HCT116 (cell line): ENCODE data around the gene IER5L. TPM values are rescaled to one million over a fixed set of nuclear protein-coding genes. Genes with fewer than 3 reads are reported as not detected.
"Not testable (repeated sequence)": the region's sequence is repeated elsewhere in the genome, so short reads cannot be mapped to it uniquely, and the experiment has no call there.

Experiments used
- ATAC-seq: fragments of 200-7000 bp; cut with Tn5 transposase; 2 replicates; pipeline ENCODE4 v1.9.1; 2020; ENCODE audit warnings: mild to moderate bottlenecking, moderate library complexity
- BruUV-seq: library from RNA; stranded (reverse); fragments of 400-500 nt; replicated peaks from 2 replicates; lab custom pipeline; 2021; lab: Mats Ljungman, UMichigan
- CTCF ChIA-PET: fragments of 300-600 bp; sonication (Branson Sonifier 250); formaldehyde crosslinking; loops from one replicate; lab custom pipeline; 2021; ENCODE audit warnings: antibody characterized with exemption; lab: Charles Lee
- POLR2A ChIA-PET: fragments of 300-600, 350-600 bp; sonication (Branson Sonifier 250); formaldehyde crosslinking; loops from one replicate; lab custom pipeline; 2021; ENCODE audit warnings: antibody characterized with exemption; lab: Charles Lee
- RAD21 ChIA-PET, 2 experiments: fragments of 300-600 bp; sonication (Branson Sonifier 250); formaldehyde crosslinking; loops; one replicate each; lab custom pipeline; 2023; ENCODE audit warnings: low total read pairs in 2 of 2; ENCODE audit not compliant: uncharacterized antibody in 2 of 2, unreplicated experiment in 2 of 2, low non-redundant PET in 1 of 2; lab: Charles Lee
- DNase-seq: peaks from one replicate; pipeline ENCODE4 v3.0.0-alpha.2; 2010; ENCODE audit warnings: low read depth, low spot score
- H2AFZ ChIP-seq: fragments of 200-600 bp; shearing (Covaris generic), sonication (generic); 2 replicates; pipeline ENCODE4 v1.6.1; 2017; ENCODE audit warnings: low read depth, mixed run types, mixed read lengths, antibody characterized with exemption, low read length; ENCODE audit not compliant: poor library complexity, severe bottlenecking
- H3K27ac ChIP-seq: 2 replicates; pipeline ENCODE4 v1.5.1; 2012; ENCODE audit warnings: low read depth, low read length
- H3K27me3 ChIP-seq: fragments of 200-600 bp; sonication (generic); 2 replicates; pipeline ENCODE4 v1.6.1; 2016; ENCODE audit warnings: mixed run types, low read length, mixed read lengths; ENCODE audit not compliant: insufficient read depth
- H3K36me3 ChIP-seq, 2 experiments: fragments of 200-500 bp in 1 of 2; fragments of 200-600 bp in 1 of 2; sonication (Bioruptor generic) in 1 of 2; sonication (generic) in 1 of 2; 2 replicates each; pipeline versions ENCODE4 v1.5.1 to v1.6.1; 2014 to 2016; ENCODE audit warnings: low read length in 2 of 2, inconsistent platforms in 1 of 2, mixed read lengths in 1 of 2, mixed run types in 1 of 2; ENCODE audit not compliant: insufficient read depth in 2 of 2, control insufficient read depth in 1 of 2
- H3K4me1 ChIP-seq, 2 experiments: fragments of 200-600 bp in 1 of 2; sonication (generic) in 1 of 2; 2 replicates each; pipeline versions ENCODE4 v1.5.1 to v1.6.1; 2012 to 2017; ENCODE audit warnings: low read length in 2 of 2, inconsistent platforms in 1 of 2, mild to moderate bottlenecking in 1 of 2, mixed read lengths in 1 of 2, mixed run types in 1 of 2, moderate library complexity in 1 of 2; ENCODE audit not compliant: insufficient read depth in 2 of 2, control insufficient read depth in 1 of 2
- H3K4me2 ChIP-seq: fragments of 200-600 bp; sonication (generic); 2 replicates; pipeline ENCODE4 v1.6.1; 2017; ENCODE audit warnings: mixed run types, low read length, mixed read lengths
- H3K4me3 ChIP-seq, 2 experiments: fragments of 200-600 bp in 1 of 2; sonication (generic) in 1 of 2; replicated peaks in 1 of 2; 2 replicates each; pipeline ENCODE4 v1.5.1; 2011 to 2016; ENCODE audit warnings: low read length in 2 of 2, control low read depth in 1 of 2, low read depth in 1 of 2, mild to moderate bottlenecking in 1 of 2, mixed read lengths in 1 of 2, mixed run types in 1 of 2
- H3K79me2 ChIP-seq: fragments of 200-600 bp; sonication (generic); 2 replicates; pipeline ENCODE4 v1.6.1; 2017; ENCODE audit warnings: mild to moderate bottlenecking, mixed run types, low read length, moderate library complexity, mixed read lengths; ENCODE audit not compliant: insufficient read depth
- H3K9ac ChIP-seq: fragments of 200-600 bp; sonication (generic); 2 replicates; pipeline ENCODE4 v1.6.1; 2016; ENCODE audit warnings: low read length, mixed read lengths
- H3K9me2 ChIP-seq: fragments of 200-600 bp; sonication (generic), shearing (Covaris generic); 2 replicates; pipeline ENCODE4 v1.6.1; 2017; ENCODE audit warnings: mixed run types, mild to moderate bottlenecking, moderate library complexity; ENCODE audit not compliant: insufficient read depth
- H3K9me3 ChIP-seq, 2 experiments: fragments of 200-500 bp in 1 of 2; fragments of 200-600 bp in 1 of 2; sonication (Bioruptor generic) in 1 of 2; sonication (generic) in 1 of 2; 2 replicates each; pipeline ENCODE4 v1.6.1; 2014 to 2017; ENCODE audit warnings: low read length in 2 of 2, mixed read lengths in 2 of 2, inconsistent platforms in 1 of 2, low read depth in 1 of 2, mild to moderate bottlenecking in 1 of 2, mixed run types in 1 of 2, moderate library complexity in 1 of 2; ENCODE audit not compliant: control insufficient read depth in 1 of 2, insufficient read depth in 1 of 2
- H4K20me1 ChIP-seq: fragments of 200-600 bp; sonication (generic), shearing (Covaris generic); 2 replicates; pipeline ENCODE4 v1.6.1; 2017; ENCODE audit warnings: mixed run types, mild to moderate bottlenecking, moderate library complexity; ENCODE audit not compliant: insufficient read depth
- CEBPB ChIP-seq: IDR thresholded peaks from 2 replicates; pipeline ENCODE4 v1.6.1; 2012; ENCODE audit warnings: low read depth
- EGR1 ChIP-seq: IDR thresholded peaks from 2 replicates; pipeline ENCODE4 v1.6.1; 2012; ENCODE audit warnings: low read depth
- ELF1 ChIP-seq: IDR thresholded peaks from 2 replicates; pipeline ENCODE4 v1.6.1; 2012; ENCODE audit warnings: low read depth, borderline replicate concordance
- POLR2A ChIP-seq: IDR thresholded peaks from 2 replicates; pipeline ENCODE4 v1.7.0; 2011; ENCODE audit warnings: borderline replicate concordance; ENCODE audit not compliant: insufficient read depth, insufficient read length; ENCODE audit errors: extremely low read depth
- POLR2AphosphoS5 ChIP-seq: IDR thresholded peaks from 2 replicates; pipeline ENCODE4 v1.6.1; 2011; ENCODE audit warnings: mild to moderate bottlenecking, low read depth, low read length, moderate library complexity
- RAD21 ChIP-seq: IDR thresholded peaks from 2 replicates; pipeline ENCODE4 v1.6.1; 2012; ENCODE audit warnings: low read depth, mild to moderate bottlenecking
- REST ChIP-seq: IDR thresholded peaks from 2 replicates; pipeline ENCODE4 v1.6.1; 2012; ENCODE audit warnings: low read depth
- SIN3A ChIP-seq: IDR thresholded peaks from 2 replicates; pipeline ENCODE4 v1.6.1; 2012; ENCODE audit warnings: low read depth
- SP1 ChIP-seq: IDR thresholded peaks from 2 replicates; pipeline ENCODE4 v1.6.1; 2012; ENCODE audit warnings: low read depth
- intact Hi-C: fragments of 100-400 bp; cut with micrococcal nuclease; formaldehyde crosslinking; loops from 2 replicates; pipeline ENCODE4 v1.10.0; 2022
- total RNA-seq: library from RNA; stranded (reverse); gene quantifications from one replicate; pipeline ENCODE4 v1.2.1, GENCODE V29; 2021; ENCODE audit not compliant: unreplicated experiment
- TF ChIP-seq, protein P1 (sequence below): IDR thresholded peaks from 2 replicates; pipeline ENCODE4 v1.6.1; 2012
- TF ChIP-seq, protein P2 (sequence below): IDR thresholded peaks from 2 replicates; pipeline ENCODE4 v1.6.1; 2011; ENCODE audit warnings: mild to moderate bottlenecking, low read length, moderate library complexity; ENCODE audit not compliant: insufficient replicate concordance; ENCODE audit errors: extremely low read depth

IER5L gene
- total RNA-seq, 1 experiment from 2014 or later = 195 TPM

DNA sequence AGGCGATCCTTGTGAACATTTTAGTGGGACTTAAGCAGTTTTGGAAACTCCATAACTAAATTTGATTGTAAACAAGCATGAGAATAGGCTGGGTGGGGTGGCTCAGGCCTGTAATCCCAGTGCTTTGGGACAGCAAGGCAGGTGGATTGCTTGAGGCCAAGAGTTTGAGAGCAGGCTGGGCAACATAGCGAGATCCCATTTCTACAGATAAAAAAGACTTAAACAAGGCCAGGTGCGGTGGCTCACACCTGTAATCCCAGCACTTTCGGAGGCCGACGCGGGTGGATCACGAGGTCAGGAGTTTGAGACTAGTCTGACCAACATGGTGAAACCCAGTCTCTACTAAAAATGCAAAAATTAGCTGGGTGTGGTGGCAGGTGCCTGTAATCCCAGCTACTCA, 11.9 kb upstream of the IER5L start:
- intact Hi-C loops, DNase-seq, H3K4me1 ChIP-seq, H3K9me2 ChIP-seq, H3K4me2 ChIP-seq, ATAC-seq, H3K79me2 ChIP-seq, H3K9me3 ChIP-seq, BruUV-seq, H3K36me3 ChIP-seq, H3K4me3 ChIP-seq, H4K20me1 ChIP-seq, CTCF ChIA-PET, H3K27me3 ChIP-seq, H2AFZ ChIP-seq, H3K9ac ChIP-seq, H3K27ac ChIP-seq: not testable (repeated sequence)
- RAD21 ChIA-PET = interaction anchor here in 1 of 2 experiments (0.6 kb wide), 1 partner anchor 212 kb away, joined by 3 read pairs; no protein-coding TSS in a partner anchor
- POLR2A ChIA-PET = interaction anchor here (0.9 to 1.4 kb wide), 2 partner anchors 12 to 15 kb away, joined by 3 to 7 read pairs; partner anchors contain the start of gene IER5L

GRCh38 chr9:129187042-129187441, 9.0 kb upstream of the IER5L start:
- Histone ChIP-seq H3K27me3 (no peaks in the 10 kb centered on the region), H4K20me1 (no peaks in the 10 kb centered on the region), H3K4me1 (peaks cover 15 to 28% of the 10 kb centered on the region in 2 experiments; a peak in 2 of 4 replicates), H3K4me3 (no peak overlapping the region), H3K27ac (no peak overlapping the region), H3K9ac (no peak overlapping the region), H2AFZ (no peak overlapping the region), H3K79me2 (no peaks in the 10 kb centered on the region), H3K4me2 (no peak overlapping the region), H3K9me3 (peaks cover 0 to 5% of the 10 kb centered on the region in 2 experiments; a peak in 1 of 4 replicates), H3K9me2 (no peaks in the 10 kb centered on the region)
- ATAC-seq (no peak), DNase-seq (no peak)
- POLR2A ChIA-PET = interaction anchor here (1.5 kb wide), 1 partner anchor 9 kb away, joined by 10 read pairs; the partner anchor contains the start of gene IER5L
- BruUV-seq = no TSS peak
- intact Hi-C loops = no loop called here
- TF ChIP-seq SP1 (no peak), ELF1 (no peak), SIN3A (no peak), REST (no peak), CEBPB (no peak), POLR2AphosphoS5 (no peak), EGR1 (no peak), POLR2A (no peak), RAD21 (no peak)
- TF ChIP-seq, protein P1, sequence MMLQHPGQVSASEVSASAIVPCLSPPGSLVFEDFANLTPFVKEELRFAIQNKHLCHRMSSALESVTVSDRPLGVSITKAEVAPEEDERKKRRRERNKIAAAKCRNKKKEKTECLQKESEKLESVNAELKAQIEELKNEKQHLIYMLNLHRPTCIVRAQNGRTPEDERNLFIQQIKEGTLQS = no peak
- TF ChIP-seq, protein P2, sequence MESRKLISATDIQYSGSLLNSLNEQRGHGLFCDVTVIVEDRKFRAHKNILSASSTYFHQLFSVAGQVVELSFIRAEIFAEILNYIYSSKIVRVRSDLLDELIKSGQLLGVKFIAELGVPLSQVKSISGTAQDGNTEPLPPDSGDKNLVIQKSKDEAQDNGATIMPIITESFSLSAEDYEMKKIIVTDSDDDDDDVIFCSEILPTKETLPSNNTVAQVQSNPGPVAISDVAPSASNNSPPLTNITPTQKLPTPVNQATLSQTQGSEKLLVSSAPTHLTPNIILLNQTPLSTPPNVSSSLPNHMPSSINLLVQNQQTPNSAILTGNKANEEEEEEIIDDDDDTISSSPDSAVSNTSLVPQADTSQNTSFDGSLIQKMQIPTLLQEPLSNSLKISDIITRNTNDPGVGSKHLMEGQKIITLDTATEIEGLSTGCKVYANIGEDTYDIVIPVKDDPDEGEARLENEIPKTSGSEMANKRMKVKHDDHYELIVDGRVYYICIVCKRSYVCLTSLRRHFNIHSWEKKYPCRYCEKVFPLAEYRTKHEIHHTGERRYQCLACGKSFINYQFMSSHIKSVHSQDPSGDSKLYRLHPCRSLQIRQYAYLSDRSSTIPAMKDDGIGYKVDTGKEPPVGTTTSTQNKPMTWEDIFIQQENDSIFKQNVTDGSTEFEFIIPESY = no peak
- TF ChIP-seq, all 23 proteins: peak for 0
- ChIA-PET CTCF (no interaction called here), RAD21 (interaction anchor here in 1 of 2 experiments (0.5 kb wide), 1 partner anchor 205 kb away, joined by 6 read pairs; no protein-coding TSS in a partner anchor)
- no peaks in the 10 kb centered on the region for H3K36me3 ChIP-seq
